ENCODE measurements around the gene TIGIT. TPM values are rescaled to one million over a fixed set of nuclear protein-coding genes. Genes with fewer than 3 reads are reported as not detected.

TIGIT gene
- total RNA-seq, 1 experiment from 2014 or later: not detected

DNA sequence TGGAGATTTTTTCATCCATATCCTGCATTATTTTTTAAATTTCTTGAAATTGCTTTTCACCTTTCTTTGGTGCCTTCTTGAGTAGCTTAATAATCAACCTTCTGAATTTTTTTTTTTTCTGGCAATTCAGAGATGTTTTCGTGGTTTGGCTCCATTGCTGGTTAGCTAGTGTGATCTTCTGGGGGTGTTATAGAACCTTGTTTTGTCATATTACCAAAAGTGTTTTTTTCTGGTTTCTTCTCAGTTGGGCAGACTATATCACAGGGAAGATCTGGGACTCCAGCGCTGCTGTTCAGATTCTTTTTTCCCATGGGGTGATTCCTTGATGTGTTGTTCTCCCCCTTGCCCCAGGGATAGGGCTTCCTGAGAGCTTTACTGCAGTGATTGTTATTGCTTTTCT lies 23.8 kb upstream of the TIGIT start:
- Histone ChIP-seq H4K5ac (ENCODE audit: insufficient read length, low read depth, low read length) (no peak overlapping the region), H3K4ac (ENCODE audit: low read depth, low read length) (no peak overlapping the region), H2BK20ac (ENCODE audit: low read depth, low read length, poor library complexity, severe bottlenecking) (no peak overlapping the region), H3K9me3 (ENCODE audit: control insufficient read depth, low read depth, low read length) (no peaks in the 10 kb centered on the region), H4K91ac (ENCODE audit: insufficient read length, low read depth, low read length) (no peak overlapping the region), H4K8ac (replicated peaks; ENCODE audit: insufficient read length, low read depth, low read length) (no peak overlapping the region), H3K27ac (ENCODE audit: insufficient read length, low read depth, low read length) (no peak overlapping the region), H2BK120ac (ENCODE audit: low read depth, low read length, poor library complexity, severe bottlenecking) (no peak overlapping the region), H4K20me1 (ENCODE audit: control insufficient read depth, insufficient read depth, insufficient read length) (no peaks in the 10 kb centered on the region), H2AK5ac (ENCODE audit: insufficient read length, low read length) (no peak overlapping the region), H3K9ac (ENCODE audit: extremely low read depth, insufficient read length, low read length) (no peak overlapping the region), H2BK12ac (ENCODE audit: insufficient read length, low read depth, low read length) (no peak overlapping the region), H3K79me2 (ENCODE audit: insufficient read depth, low read length) (no peaks in the 10 kb centered on the region), H3T11ph (ENCODE audit: low read length) (no peak overlapping the region), H3K56ac (ENCODE audit: insufficient read length, low read depth, low read length) (no peak overlapping the region), H3K14ac (ENCODE audit: insufficient read depth, low read length) (no peak overlapping the region), H3K23me2 (ENCODE audit: insufficient read length, low read depth, low read length, poor library complexity, severe bottlenecking) (no peaks in the 10 kb centered on the region), H3K4me1 (ENCODE audit: insufficient read depth, low read length) (no peaks in the 10 kb centered on the region), H3K23ac (ENCODE audit: insufficient read length, low read depth, low read length) (no peak overlapping the region), H3K4me2 (ENCODE audit: insufficient read depth, insufficient read length, low read length) (no peak overlapping the region), H2BK5ac (ENCODE audit: insufficient read length, low read length) (no peak overlapping the region), H2BK15ac (ENCODE audit: low read depth, low read length) (no peak overlapping the region), H3K18ac (ENCODE audit: insufficient read length, low read depth, low read length) (no peak overlapping the region), H3K79me1 (ENCODE audit: insufficient read depth, low read depth, low read length, poor library complexity, severe bottlenecking) (no peaks in the 10 kb centered on the region), H3K27me3 (ENCODE audit: insufficient read depth, low read length) (no peaks in the 10 kb centered on the region), H2AFZ (ENCODE audit: low read length) (no peak overlapping the region)
- WGBS (ENCODE audit: extremely low coverage, insufficient read length, low lambda C conversion rate): no CpG with 5 or more reads among the region's 2 CpGs
- TF ChIP-seq CTCF (conservative IDR thresholded peaks at IDR 0.05): no peak
- H3K4me1 Mint-ChIP-seq: no peaks in the 10 kb centered on the region
- H3K4me3 Mint-ChIP-seq: no peak overlapping the region
- no peaks in the 10 kb centered on the region for H3K27me3 Mint-ChIP-seq (ENCODE audit: low read depth)
- H3K9me3 Mint-ChIP-seq: peaks cover 16 to 39% of the 10 kb centered on the region in 2 experiments
- H3K27ac Mint-ChIP-seq: no peak overlapping the region
- H3K36me3 Mint-ChIP-seq (ENCODE audit: insufficient read depth in 1 of 3, low read depth in 3 of 3): peaks cover 7 to 27% (median 10%) of the 10 kb centered on the region in 3 experiments
- DNase-seq: no peak
